ENCODE data around the gene IGF2R. TPM values are rescaled to one million over a fixed set of nuclear protein-coding genes. Genes with fewer than 3 reads are reported as not detected.

IGF2R gene
- total and polyA plus RNA-seq, 2 of the 13 experiments (the other 11 are each of a cell fraction or from before 2014, with no cell fraction given), result 38.3 to 70.0 TPM

DNA sequence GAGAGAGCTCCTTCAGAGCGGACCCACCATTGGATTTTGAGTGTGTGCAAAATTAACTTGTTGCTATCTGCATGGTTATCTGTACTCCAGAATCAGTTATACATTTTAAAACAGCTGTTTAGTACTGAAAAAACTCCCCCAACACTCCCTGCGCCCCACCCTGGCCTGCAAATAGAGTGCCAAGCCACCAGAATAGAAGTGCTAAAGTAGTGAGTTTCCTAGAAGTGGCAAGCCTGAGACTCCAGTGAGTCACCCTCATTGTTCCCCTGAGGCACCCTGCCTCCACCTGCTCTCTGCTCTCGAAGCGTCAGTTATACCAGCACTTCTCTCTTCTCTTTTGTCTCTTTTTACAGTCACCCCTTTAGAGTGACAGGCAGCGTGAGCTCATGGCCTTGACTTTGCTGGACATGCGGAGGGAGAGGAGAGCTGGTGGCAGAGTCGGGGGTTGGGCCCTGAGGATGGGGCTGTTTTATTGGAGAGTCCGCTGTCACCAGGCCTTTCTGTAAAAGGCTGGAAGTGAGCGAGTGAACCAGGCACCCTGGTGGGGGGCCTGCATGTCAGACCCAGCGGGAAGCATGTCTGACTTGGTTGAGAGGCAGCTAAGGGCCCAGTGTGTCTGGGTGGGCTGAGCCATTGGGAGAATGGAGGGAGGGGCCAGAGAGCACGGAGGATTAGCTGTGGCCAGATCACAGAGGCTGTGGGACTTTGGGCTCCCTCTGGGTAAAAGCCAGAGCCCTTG, 10.4 kb downstream of the IGF2R start (continued):
- TF ChIP-seq, protein P1, sequence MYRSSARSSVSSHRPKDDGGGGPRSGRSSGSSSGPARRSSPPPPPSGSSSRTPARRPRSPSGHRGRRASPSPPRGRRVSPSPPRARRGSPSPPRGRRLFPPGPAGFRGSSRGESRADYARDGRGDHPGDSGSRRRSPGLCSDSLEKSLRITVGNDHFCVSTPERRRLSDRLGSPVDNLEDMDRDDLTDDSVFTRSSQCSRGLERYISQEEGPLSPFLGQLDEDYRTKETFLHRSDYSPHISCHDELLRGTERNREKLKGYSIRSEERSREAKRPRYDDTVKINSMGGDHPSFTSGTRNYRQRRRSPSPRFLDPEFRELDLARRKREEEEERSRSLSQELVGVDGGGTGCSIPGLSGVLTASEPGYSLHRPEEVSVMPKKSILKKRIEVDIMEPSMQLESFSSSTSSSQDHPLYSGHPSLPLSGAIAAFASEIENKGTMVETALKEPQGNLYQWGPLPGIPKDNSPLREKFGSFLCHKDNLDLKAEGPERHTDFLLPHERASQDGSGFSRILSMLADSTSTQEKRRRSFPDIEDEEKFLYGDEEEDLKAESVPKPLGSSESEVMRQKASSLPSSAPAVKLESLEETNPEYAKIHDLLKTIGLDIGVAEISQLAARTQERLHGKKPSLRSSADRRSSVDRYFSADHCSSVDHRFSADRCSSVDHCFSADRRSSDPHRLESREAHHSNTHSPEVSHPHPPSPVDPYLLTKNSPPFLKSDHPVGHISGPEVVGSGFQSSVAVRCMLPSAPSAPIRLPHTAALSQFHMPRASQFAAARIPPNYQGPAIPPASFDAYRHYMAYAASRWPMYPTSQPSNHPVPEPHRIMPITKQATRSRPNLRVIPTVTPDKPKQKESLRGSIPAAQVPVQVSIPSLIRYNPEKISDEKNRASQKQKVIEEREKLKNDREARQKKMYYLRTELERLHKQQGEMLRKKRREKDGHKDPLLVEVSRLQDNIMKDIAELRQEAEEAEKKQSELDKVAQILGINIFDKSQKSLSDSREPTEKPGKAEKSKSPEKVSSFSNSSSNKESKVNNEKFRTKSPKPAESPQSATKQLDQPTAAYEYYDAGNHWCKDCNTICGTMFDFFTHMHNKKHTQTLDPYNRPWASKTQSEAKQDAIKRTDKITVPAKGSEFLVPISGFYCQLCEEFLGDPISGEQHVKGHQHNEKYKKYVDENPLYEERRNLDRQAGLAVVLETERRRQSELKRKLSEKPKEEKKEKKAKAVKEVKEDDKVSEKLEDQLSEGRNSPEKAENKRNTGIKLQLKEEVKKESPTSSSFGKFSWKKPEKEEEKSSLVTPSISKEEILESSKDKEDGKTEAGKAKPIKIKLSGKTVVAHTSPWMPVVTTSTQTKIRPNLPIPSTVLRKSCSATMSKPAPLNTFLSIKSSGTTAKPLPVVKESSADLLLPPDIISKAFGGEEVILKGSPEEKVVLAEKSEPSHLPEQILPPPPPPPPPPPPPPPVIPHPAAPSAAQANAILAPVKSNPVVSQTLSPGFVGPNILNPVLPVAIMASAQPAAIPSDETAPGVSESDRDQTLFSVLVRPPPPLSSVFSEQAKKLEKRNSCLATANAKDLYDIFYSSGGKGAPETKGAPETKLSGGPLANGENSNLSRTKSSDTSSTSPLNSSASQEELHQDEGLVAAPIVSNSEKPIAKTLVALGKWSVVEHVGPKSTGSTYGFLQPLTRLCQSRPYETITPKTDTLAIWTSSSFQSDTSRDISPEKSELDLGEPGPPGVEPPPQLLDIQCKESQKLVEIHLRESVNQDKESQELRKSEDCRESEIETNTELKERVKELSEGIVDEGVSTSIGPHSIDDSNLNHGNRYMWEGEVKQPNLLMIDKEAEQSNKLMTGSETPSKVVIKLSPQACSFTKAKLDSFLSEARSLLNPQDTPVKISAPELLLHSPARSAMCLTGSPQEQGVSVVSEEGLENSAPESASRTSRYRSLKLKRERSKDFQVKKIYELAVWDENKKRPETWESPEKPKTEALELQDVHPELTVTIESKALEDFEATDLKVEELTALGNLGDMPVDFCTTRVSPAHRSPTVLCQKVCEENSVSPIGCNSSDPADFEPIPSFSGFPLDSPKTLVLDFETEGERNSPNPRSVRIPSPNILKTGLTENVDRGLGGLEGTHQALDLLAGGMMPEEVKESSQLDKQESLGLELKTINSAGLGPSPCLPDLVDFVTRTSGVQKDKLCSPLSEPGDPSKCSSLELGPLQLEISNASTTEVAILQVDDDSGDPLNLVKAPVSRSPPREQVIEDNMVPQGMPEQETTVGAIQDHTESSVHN (CRISPR knock-in tag; IDR thresholded peaks at IDR 0.05), result no peak
- TF ChIP-seq, protein P2, sequence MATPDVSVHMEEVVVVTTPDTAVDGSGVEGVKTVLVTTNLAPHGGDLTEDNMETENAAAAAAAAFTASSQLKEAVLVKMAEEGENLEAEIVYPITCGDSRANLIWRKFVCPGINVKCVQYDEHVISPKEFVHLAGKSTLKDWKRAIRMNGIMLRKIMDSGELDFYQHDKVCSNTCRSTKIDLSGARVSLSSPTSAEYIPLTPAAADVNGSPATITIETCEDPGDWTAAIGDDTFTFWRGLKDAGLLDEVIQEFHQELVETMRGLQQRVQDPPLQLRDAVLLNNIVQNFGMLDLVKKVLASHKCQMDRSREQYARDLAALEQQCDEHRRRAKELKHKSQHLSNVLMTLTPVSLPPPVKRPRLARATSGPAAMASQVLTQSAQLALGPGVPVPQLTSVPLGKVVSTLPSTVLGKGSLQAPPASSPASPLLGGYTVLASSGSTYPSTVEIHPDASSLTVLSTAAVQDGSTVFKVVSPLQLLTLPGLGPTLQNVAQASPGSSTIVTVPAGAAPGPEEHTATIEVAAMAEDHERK (CRISPR knock-in tag; IDR thresholded peaks at IDR 0.05; ENCODE audit: low read depth), result no peak
- TF ChIP-seq RERE (CRISPR knock-in tag; IDR thresholded peaks at IDR 0.05; ENCODE audit: low read depth), result no peak
- peak; percentile 91 for TF ChIP-seq FOSL2 (CRISPR knock-in tag; IDR thresholded peaks at IDR 0.05)
- no peak for TF ChIP-seq SUZ12 (IDR thresholded peaks at IDR 0.05; ENCODE audit: low read depth, low read length)
- TF ChIP-seq PRMT3 (CRISPR knock-in tag; IDR thresholded peaks at IDR 0.05; ENCODE audit: borderline replicate concordance, low read depth), result no peak
- TF ChIP-seq TFDP1 (CRISPR knock-in tag; IDR thresholded peaks at IDR 0.05; ENCODE audit: borderline replicate concordance), result peak; percentile 59; the same call in 1 of the 2 replicates
- no peak for TF ChIP-seq MATR3 (CRISPR knock-in tag; IDR thresholded peaks at IDR 0.05)
- no peak for TF ChIP-seq ATF7-NPFF (CRISPR knock-in tag; IDR thresholded peaks at IDR 0.05; ENCODE audit: low read depth)
- no peak for TF ChIP-seq KLF6 (CRISPR knock-in tag; IDR thresholded peaks at IDR 0.05)

All from HepG2 (cell line).